ENCODE results near the gene PNKD. TPM values are rescaled to one million over a fixed set of nuclear protein-coding genes. Genes with fewer than 3 reads are reported as not detected.

The PNKD gene
- total RNA-seq, 4 donors from 2014 or later, result 63.9 to 690 (median 70.4) TPM

- peaks cover 0 to 9% (median 0%) of the 10 kb centered on the region in 3 donors for H3K36me3 ChIP-seq
- no peak for TF ChIP-seq CTCF (IDR thresholded peaks at IDR 0.05)
- no peak for TF ChIP-seq POLR2A (IDR thresholded peaks at IDR 0.05)
- no peaks in the 10 kb centered on the region for H3K27me3 ChIP-seq
- no peak overlapping the region for H3K4me3 ChIP-seq
- no peaks in the 10 kb centered on the region for H3K9me3 ChIP-seq
- no peaks in the 10 kb centered on the region for H3K4me1 ChIP-seq
- no peak overlapping the region for H3K27ac ChIP-seq
- no peak for DNase-seq
These were observed 71.1 kb downstream of the PNKD start for GRCh38 chr2:218341381-218341780.

GRCh38 chr2:218342837-218343236 is 72.5 kb downstream of the PNKD start:
- peaks cover 0 to 9% (median 0%) of the 10 kb centered on the region in 3 donors for H3K36me3 ChIP-seq
- DNase-seq, result no peak
- H3K4me3 ChIP-seq, result no peak overlapping the region
- no peaks in the 10 kb centered on the region for H3K4me1 ChIP-seq
- H3K9me3 ChIP-seq, result no peaks in the 10 kb centered on the region
- no peaks in the 10 kb centered on the region for H3K27me3 ChIP-seq
- no peak overlapping the region for H3K27ac ChIP-seq
- TF ChIP-seq CTCF (IDR thresholded peaks at IDR 0.05), result no peak
- TF ChIP-seq POLR2A (IDR thresholded peaks at IDR 0.05), result no peak

GRCh38 chr2:218343591-218343990 is 73.3 kb downstream of the PNKD start:
- no peak for DNase-seq
- no peaks in the 10 kb centered on the region for H3K4me1 ChIP-seq
- no peak overlapping the region for H3K27ac ChIP-seq
- H3K27me3 ChIP-seq, result no peaks in the 10 kb centered on the region
- TF ChIP-seq CTCF (IDR thresholded peaks at IDR 0.05) (no peak), POLR2A (IDR thresholded peaks at IDR 0.05) (no peak)
- H3K9me3 ChIP-seq, result no peaks in the 10 kb centered on the region
- no peak overlapping the region for H3K4me3 ChIP-seq
- peaks cover 0 to 9% (median 0%) of the 10 kb centered on the region in 3 donors for H3K36me3 ChIP-seq

GRCh38 chr2:218344090-218344754 is 73.9 kb downstream of the PNKD start:
- TF ChIP-seq POLR2A (IDR thresholded peaks at IDR 0.05), result no peak
- no peak for TF ChIP-seq CTCF (IDR thresholded peaks at IDR 0.05)
- Histone ChIP-seq H3K4me3 (no peak overlapping the region), H3K36me3 (peaks cover 0 to 9% (median 0%) of the 10 kb centered on the region in 3 donors), H3K9me3 (no peaks in the 10 kb centered on the region), H3K27me3 (no peaks in the 10 kb centered on the region), H3K27ac (no peak overlapping the region), H3K4me1 (no peaks in the 10 kb centered on the region)
- no peak for DNase-seq

GRCh38 chr2:218344755-218345417 is 74.6 kb downstream of the PNKD start:
- Histone ChIP-seq H3K27me3 (no peaks in the 10 kb centered on the region), H3K4me3 (no peak overlapping the region), H3K4me1 (no peaks in the 10 kb centered on the region), H3K9me3 (no peaks in the 10 kb centered on the region), H3K36me3 (peaks cover 0 to 9% (median 0%) of the 10 kb centered on the region in 3 donors), H3K27ac (no peak overlapping the region)
- TF ChIP-seq POLR2A (IDR thresholded peaks at IDR 0.05) (no peak), CTCF (IDR thresholded peaks at IDR 0.05) (no peak)
- DNase-seq, result no peak

All from Peyer's patch (tissue), 4 donors.